Left forelimb (tissue), 1 donor: ENCODE data around the gene OTOGL.
"Not testable (repeated sequence)": the region's sequence is repeated elsewhere in the genome, so short reads cannot be mapped to it uniquely, and the experiment has no call there.

ENCODE experiments used
- DNase-seq: peaks from one replicate; pipeline ENCODE4 v3.0.0-alpha.2; 2018; ENCODE audit warnings: low spot score

OTOGL gene

DNA sequence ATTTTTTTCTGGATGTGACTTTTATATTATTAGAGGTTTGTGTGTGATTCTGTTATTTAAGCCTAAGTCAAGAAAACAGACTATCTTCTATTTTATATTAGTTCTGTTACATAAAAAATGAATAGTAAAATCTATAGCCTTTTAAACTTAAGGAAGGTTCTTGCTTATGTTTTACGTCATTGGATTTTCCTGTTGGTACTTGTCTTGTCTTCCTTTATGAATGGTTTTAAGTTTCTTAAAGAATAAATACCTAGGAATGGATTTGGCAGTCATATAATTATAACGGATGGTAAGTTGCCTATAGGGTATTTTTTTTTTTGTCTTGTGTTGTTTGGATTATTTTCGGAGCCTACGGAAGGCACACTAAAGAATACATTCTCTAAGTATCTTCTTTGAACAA, 182.9 kb downstream of the OTOGL start:
- DNase-seq, result no peak

DNA sequence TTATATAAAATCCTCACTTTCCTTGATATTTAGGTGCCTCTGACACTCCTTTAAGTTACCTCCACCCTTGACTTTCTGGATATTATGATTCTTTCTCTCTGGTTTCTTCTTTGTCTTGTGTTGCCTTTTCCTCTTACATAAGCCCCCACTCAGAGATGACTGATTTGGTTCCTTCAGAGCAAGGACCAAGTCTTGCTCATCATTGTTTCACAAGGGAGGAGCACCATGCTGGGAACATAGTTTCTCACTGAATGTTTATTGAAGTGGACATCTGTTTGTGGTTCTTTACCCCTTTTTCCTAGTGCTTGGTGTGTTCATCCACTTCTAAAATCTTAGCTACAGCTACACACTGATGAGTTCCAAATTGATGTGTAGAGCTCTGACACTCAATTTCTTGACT, 183.4 kb downstream of the OTOGL start:
- no peak for DNase-seq

GRCh38 chr12:80291108-80291754, 191.9 kb downstream of the OTOGL start:
- no peak for DNase-seq

DNA sequence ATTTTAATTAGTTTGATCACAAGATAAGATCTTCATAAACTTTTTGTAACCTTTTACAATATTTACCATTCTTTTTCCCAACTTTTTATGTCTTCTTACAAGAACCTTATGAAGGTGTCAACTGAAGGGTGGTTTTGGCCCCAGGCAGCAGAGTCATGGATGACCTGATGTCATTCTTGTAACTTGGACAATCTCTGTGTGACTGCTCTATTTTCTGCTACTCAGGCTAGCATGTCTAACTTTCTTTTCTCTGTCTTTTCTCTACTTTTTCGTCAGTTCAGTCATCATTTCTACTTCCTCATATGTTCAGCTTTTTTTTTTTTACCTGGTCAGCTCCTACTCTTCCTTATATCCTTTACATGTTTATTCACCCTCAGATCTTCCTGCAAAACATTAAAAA, 194.0 kb downstream of the OTOGL start:
- no peak for DNase-seq

- no peak for DNase-seq
Observed at GRCh38 chr12:80293759-80294158, 194.4 kb downstream of the OTOGL start.

- DNase-seq, result no peak
Observed at GRCh38 chr12:80299219-80299618, 199.9 kb downstream of the OTOGL start.

- DNase-seq, result no peak
Observed at GRCh38 chr12:80299976-80300375, 200.6 kb downstream of the OTOGL start.

- not testable (repeated sequence) for DNase-seq
Observed at GRCh38 chr12:80307436-80307835, 208.1 kb downstream of the OTOGL start.

GRCh38 chr12:80313209-80313608, 213.9 kb downstream of the OTOGL start:
- no peak for DNase-seq

- DNase-seq, result no peak
Observed at GRCh38 chr12:80314741-80315140, 215.4 kb downstream of the OTOGL start.

DNA sequence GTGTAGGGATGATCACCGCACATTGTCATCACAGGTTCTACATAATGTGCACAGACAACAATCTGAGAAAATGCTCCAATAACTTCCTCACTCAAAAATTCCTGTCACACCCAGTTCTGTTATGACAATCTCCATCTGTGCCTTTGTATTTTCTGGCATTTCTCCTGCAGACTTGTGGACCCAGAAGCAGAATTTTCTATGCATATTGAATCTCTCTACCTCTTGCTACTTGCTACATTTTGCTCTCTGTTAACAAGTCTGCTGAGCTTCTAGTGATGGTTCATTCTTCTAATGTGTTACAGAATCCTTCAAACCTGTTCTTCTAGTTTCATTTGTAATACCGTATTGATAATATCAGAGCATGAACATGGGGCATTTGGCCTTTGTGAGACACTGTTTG, 216.9 kb downstream of the OTOGL start:
- no peak for DNase-seq

- no peak for DNase-seq
Observed at GRCh38 chr12:80317307-80317706, 218.0 kb downstream of the OTOGL start.

DNA sequence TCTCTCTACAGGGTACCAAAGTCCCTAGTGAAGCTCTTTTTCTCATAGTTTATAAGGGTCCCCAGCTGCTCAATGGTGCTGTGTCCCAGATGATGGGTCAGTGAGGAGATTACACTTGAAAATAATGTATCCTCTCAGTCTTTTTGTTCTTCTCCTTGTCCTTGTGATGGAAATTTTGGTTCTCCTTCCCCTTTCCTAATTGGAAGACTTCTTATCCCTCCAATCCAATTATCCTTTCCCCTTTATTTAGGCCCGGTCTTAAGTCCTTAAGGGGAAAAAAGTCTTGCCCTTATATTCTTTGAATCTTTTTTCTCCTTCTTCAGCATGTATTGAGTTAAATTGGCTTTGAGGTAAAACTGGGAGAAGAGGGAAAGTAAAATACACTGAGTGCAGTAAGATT, 218.6 kb downstream of the OTOGL start:
- no peak for DNase-seq

GRCh38 chr12:80320121-80320678, 220.9 kb downstream of the OTOGL start:
- DNase-seq, result no peak

- DNase-seq, result no peak
Observed at GRCh38 chr12:80321653-80322052, 222.3 kb downstream of the OTOGL start.

GRCh38 chr12:80325167-80325959, 226.0 kb downstream of the OTOGL start:
- DNase-seq, result no peak

GRCh38 chr12:80332827-80333226, 233.5 kb downstream of the OTOGL start:
- DNase-seq, result no peak

GRCh38 chr12:80352474-80352873, 253.1 kb downstream of the OTOGL start:
- DNase-seq, result no peak

DNA sequence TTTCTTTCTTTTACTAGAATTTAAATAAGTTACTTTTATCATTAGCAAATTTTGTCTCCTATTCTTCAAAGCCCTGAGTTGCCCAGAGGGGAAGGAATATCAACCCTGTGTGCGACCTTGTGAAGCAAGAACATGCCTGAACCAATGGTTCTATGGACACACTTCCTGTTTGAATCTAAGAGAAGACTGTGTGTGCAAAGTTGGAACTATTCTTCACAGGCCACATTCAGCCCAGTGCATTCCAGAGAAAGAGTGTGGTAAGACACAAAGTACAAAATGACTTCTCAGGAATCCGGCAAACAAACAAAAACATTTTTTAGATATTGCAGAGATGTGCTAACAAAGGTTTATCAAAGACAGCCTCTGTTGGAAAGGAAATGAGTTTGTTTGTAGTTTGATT, 253.9 kb downstream of the OTOGL start:
- DNase-seq, result no peak

DNA sequence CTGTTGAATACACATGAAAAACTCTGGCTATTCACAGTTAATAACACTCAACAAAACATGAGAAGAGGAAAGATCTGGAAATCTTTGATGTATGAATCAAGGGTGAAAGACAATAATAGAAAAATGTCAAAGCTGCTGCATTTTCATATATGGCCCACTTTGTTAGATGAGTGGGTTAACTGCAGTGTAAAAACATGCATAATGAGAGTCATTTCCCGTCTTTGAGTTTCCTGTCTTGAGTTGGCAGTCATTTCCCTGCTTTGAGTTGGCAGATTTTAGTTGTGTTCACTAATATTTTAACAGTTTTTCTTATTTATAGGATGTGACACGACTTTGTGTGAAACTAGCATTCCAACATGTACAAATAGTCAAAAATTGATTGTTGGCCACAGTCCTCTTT, 256.8 kb downstream of the OTOGL start:
- DNase-seq, result no peak

DNA sequence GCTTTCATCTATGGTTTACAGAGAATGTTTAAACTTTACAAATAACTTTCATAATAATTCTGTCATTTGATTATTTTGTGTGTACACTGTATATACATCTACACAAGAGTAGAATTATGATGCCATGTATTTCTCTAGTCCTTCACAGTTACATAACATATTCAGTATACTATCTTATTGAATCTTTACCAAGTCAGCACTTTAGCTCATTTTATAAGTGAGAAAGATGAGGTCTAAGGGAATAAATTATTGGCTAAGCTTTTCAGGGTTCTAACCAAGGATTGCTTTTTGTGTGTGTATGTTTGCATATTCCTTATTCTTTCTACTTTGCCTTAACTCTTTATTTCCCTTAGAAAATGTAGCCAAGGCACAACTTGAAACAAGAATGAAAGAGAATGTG, 260.4 kb downstream of the OTOGL start:
- no peak for DNase-seq

DNA sequence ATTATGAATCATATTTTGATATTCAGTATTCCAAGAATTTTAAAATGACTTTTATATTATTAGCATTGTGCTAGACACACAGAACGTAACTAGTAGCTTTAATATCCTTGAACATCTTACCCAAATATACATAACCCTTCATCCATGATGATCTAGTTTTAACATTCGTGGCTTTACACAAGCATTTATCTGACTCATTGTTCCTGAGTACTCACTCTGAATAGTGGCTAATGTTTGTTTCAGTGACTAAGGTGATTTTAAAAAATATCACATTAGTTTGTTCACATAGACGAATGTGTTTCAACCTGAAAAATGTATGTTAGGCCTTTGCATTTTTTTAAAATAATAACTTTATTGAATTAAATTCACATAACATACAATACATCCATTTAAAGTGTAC, 264.7 kb downstream of the OTOGL start:
- DNase-seq, result no peak

DNA sequence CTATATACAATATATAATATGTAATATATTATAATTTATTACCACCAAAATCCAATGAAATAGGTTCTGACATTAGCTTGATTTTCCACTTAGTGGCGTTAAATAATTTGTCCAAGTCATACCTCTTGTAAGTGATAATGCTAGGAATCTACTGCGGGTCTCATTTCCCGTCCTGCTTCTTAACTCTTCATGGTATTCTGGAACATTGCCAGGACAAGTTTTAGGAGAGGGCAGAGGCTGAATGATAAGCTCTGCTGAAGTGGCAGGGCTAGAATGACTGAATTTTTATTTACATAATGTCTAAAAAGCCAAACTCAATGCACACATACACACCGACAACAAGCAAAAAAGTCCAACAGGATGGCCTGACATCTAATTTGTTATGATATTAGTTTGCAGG, 274.3 kb downstream of the OTOGL start:
- DNase-seq, result no peak

- no peak for DNase-seq
Observed at GRCh38 chr12:80374615-80375014, 275.3 kb downstream of the OTOGL start.
